Measurements from ENCODE around the gene LRRC3.

The LRRC3 gene

DNA sequence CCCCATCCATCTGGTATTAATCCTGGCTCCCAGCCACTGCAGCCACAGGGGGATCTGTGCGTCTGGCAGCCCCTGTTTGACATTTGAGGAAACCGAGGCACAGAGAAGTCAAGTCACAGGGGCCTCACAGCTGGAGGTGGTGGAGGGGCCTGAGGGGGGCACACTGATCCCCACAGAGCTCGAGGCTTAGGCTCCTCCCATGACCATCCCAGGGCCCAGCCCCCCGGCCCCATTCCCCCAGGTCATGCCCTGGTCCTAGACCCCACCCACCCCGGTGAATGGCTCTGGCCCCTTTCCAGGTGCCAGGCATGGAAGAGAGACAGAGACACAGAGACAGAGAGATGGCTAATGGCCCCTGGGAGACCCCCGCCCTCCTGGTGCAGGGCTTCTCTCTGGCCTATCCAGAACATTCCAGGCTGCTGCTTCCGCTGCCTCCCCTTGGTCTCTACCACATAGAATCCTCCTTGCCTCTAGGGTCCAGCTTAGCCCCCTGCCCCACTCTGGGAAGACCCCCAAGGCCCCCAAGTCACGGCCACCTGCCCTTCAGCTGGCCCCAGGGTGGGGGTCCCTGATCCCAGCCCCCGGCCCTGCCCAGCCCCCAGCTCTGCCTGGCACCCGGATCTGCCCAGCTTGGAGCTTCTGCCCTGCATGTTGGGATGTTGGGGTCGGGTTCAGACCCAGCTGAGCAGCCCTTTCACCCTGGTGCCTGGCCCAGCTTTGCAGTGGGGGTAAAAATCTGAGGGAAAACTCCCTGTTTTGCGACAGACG is 29.2 kb upstream of the LRRC3 start:
- Histone ChIP-seq H3K27ac (ENCODE audit: low read length) (no peak overlapping the region), H3K27me3 (ENCODE audit: low read depth, low read length) (no peaks in the 10 kb centered on the region), H4K20me1 (ENCODE audit: insufficient read depth, low read length) (no peaks in the 10 kb centered on the region), H3K9ac (ENCODE audit: low read length) (no peak overlapping the region), H3K4me1 (ENCODE audit: low read length) (no peaks in the 10 kb centered on the region; the same call in 1 of the 2 replicates), H2AFZ (ENCODE audit: low read depth, low read length) (no peak overlapping the region), H3K4me3 (ENCODE audit: low read length) (no peak overlapping the region), H3K9me3 (ENCODE audit: insufficient read depth, low read length) (no peaks in the 10 kb centered on the region), H3K79me2 (ENCODE audit: low read length) (no peaks in the 10 kb centered on the region), H3K36me3 (replicated peaks; ENCODE audit: low read depth, low read length) (peaks cover 16% of the 10 kb centered on the region), H3K4me2 (ENCODE audit: low read length) (no peak overlapping the region)
- TF ChIP-seq EZH2phosphoT487 (IDR thresholded peaks at IDR 0.05; ENCODE audit: low read depth), result no peak
- TF ChIP-seq, protein P1, sequence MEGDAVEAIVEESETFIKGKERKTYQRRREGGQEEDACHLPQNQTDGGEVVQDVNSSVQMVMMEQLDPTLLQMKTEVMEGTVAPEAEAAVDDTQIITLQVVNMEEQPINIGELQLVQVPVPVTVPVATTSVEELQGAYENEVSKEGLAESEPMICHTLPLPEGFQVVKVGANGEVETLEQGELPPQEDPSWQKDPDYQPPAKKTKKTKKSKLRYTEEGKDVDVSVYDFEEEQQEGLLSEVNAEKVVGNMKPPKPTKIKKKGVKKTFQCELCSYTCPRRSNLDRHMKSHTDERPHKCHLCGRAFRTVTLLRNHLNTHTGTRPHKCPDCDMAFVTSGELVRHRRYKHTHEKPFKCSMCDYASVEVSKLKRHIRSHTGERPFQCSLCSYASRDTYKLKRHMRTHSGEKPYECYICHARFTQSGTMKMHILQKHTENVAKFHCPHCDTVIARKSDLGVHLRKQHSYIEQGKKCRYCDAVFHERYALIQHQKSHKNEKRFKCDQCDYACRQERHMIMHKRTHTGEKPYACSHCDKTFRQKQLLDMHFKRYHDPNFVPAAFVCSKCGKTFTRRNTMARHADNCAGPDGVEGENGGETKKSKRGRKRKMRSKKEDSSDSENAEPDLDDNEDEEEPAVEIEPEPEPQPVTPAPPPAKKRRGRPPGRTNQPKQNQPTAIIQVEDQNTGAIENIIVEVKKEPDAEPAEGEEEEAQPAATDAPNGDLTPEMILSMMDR (IDR thresholded peaks at IDR 0.05; ENCODE audit: low read depth, low read length), result no peak

DNA sequence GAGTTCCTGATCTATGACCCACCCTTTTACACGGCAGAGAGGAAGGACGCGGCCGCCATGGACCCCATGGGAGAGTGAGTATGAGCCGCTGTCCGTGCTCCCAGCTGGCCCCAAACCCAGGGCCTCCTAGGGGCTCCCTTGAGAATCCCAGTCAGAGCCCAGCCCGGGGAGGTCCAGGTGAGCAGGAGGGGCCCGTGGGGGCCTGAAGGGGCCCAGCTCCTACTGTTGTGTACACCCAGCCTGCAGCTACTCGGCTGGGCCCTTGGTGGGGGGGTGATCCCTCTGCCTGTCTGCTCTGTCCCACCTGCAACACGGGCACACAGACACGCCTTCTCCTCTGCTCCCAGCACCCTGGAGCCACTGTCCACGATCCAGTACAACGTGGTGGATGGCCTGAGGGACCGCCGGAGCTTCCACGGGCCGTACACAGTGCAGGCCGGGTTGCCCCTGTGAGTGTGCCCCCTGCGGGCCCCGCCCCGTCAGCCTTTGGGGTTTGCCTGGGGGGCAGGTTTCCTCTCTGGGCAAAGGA is 28.6 kb upstream of the LRRC3 start:
- H3K27me3 ChIP-seq (ENCODE audit: low read depth, low read length), result no peaks in the 10 kb centered on the region
- no peaks in the 10 kb centered on the region for H4K20me1 ChIP-seq (ENCODE audit: insufficient read depth, low read length)
- H3K27ac ChIP-seq (ENCODE audit: low read length), result no peak overlapping the region
- H3K9me3 ChIP-seq (ENCODE audit: insufficient read depth, low read length), result no peaks in the 10 kb centered on the region
- H3K4me3 ChIP-seq (ENCODE audit: low read length), result no peak overlapping the region
- no peaks in the 10 kb centered on the region; the same call in 1 of the 2 replicates for H3K4me1 ChIP-seq (ENCODE audit: low read length)
- H3K9ac ChIP-seq (ENCODE audit: low read length), result no peak overlapping the region
- H3K79me2 ChIP-seq (ENCODE audit: low read length), result no peaks in the 10 kb centered on the region
- H3K36me3 ChIP-seq (replicated peaks; ENCODE audit: low read depth, low read length), result peaks cover 16% of the 10 kb centered on the region
- H2AFZ ChIP-seq (ENCODE audit: low read depth, low read length), result no peak overlapping the region
- TF ChIP-seq, protein P1 (IDR thresholded peaks at IDR 0.05; ENCODE audit: low read depth, low read length), result no peak
- TF ChIP-seq EZH2phosphoT487 (IDR thresholded peaks at IDR 0.05; ENCODE audit: low read depth), result no peak
- no peak overlapping the region for H3K4me2 ChIP-seq (ENCODE audit: low read length)

DNA sequence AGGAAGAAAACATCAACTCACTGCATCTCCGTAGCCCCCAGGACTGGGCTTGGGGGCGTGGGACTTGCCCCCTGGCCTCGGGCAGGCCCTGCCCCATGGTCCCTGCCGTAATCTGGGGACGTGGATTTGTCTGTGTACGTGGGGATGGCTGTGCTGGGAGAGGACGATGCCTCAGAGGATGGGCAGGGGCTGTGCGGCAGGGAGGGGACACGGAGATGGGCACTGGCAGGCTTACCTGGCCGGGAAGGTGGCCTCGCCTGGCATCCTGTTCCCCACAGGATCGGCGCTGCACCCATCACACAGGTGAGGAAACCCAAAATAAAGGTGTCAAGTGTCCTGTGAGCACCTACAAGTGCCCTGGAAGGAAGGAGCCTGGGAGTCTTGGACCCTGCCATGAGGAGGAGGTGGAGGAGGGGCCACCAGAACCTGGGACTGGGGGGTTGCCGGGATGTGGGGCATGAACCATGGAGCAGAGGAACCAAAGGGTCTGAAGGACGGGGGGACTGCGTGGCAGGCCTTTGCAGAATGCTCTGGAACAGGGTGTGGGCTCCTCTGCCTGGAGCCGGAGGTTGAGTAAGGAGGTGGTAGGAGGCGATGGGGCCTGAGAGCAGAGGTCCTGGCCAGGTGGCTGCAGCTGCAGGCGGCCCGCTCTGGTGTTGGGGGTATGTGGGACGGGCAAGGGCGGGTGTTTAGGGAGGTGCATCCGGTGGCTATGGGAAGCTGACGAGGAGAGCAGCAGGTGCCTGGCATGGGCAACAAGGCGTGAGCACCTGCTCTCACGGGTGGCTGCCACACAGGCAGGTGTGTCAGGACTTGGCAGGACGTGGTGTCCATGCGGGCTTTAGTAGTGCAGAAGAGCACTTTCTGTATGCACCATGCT is 27.8 kb upstream of the LRRC3 start:
- H3K9me3 ChIP-seq (ENCODE audit: insufficient read depth, low read length), result no peaks in the 10 kb centered on the region
- H3K36me3 ChIP-seq (replicated peaks; ENCODE audit: low read depth, low read length), result peaks cover 16% of the 10 kb centered on the region
- H3K27ac ChIP-seq (ENCODE audit: low read length), result no peak overlapping the region
- TF ChIP-seq EZH2phosphoT487 (IDR thresholded peaks at IDR 0.05; ENCODE audit: low read depth), result no peak
- TF ChIP-seq, protein P1 (IDR thresholded peaks at IDR 0.05; ENCODE audit: low read depth, low read length), result no peak
- no peak overlapping the region for H3K4me3 ChIP-seq (ENCODE audit: low read length)
- no peak overlapping the region for H3K4me2 ChIP-seq (ENCODE audit: low read length)
- H3K27me3 ChIP-seq (ENCODE audit: low read depth, low read length), result no peaks in the 10 kb centered on the region
- no peak overlapping the region for H3K9ac ChIP-seq (ENCODE audit: low read length)
- H2AFZ ChIP-seq (ENCODE audit: low read depth, low read length), result no peak overlapping the region
- H4K20me1 ChIP-seq (ENCODE audit: insufficient read depth, low read length), result no peaks in the 10 kb centered on the region
- H3K79me2 ChIP-seq (ENCODE audit: low read length), result no peaks in the 10 kb centered on the region
- no peaks in the 10 kb centered on the region; the same call in 1 of the 2 replicates for H3K4me1 ChIP-seq (ENCODE audit: low read length)
